Measurements from ENCODE around the gene KRT81. TPM values are rescaled to one million over a fixed set of nuclear protein-coding genes. Genes with fewer than 3 reads are reported as not detected.

KRT81 gene
- total RNA-seq, 1 experiment from 2014 or later, result 2.5 TPM

GRCh38 chr12:52246720-52247621, 44.4 kb downstream of the KRT81 start:
- no peak overlapping the region for H2AFZ ChIP-seq
- H3K4me3 ChIP-seq, result no peak overlapping the region
- H3K79me2 ChIP-seq (ENCODE audit: low read depth), result peaks cover 8% of the 10 kb centered on the region
- TSS peak; percentile 1 for BruUV-seq (replicated peaks)
- TF ChIP-seq CTCF (conservative IDR thresholded peaks at IDR 0.05) (no peak), EZH2 (IDR thresholded peaks at IDR 0.05; ENCODE audit: low read depth) (no peak)
- H3F3A ChIP-seq (ENCODE audit: insufficient read depth, low read depth), result peaks cover 99% of the 10 kb centered on the region
- H3K27me3 ChIP-seq (ENCODE audit: insufficient read depth, low read depth), result no peaks in the 10 kb centered on the region
- peak overlapping the region; percentile 59 for H3K4me2 ChIP-seq
- H3K36me3 ChIP-seq (ENCODE audit: low read depth), result peaks cover 64% of the 10 kb centered on the region
- H3K4me1 ChIP-seq (replicated peaks; ENCODE audit: insufficient read depth), result peaks cover 76% of the 10 kb centered on the region
- H3K9me3 ChIP-seq (ENCODE audit: insufficient read depth, low read depth), result no peaks in the 10 kb centered on the region
- peaks cover 50% of the 10 kb centered on the region for H4K20me1 ChIP-seq (ENCODE audit: insufficient read depth)
- ChIA-PET POLR2A (ENCODE audit: unreplicated experiment) (interaction anchor here (0.5 to 0.7 kb wide), 4 partner anchors 91 to 658 kb away, joined by 4 to 7 read pairs (median 5); partner anchors contain the start of gene KRT8), CTCF (interaction anchor here (0.5 to 1.3 kb wide), 3 partner anchors 32 to 86 kb away, joined by 3 to 4 read pairs (median 3); no protein-coding TSS in a partner anchor)
- peak overlapping the region; percentile 90 for H3K27ac ChIP-seq
- intact Hi-C loops (cut with micrococcal nuclease; ENCODE audit: unreplicated experiment), result no loop called here
- H3K9me2 ChIP-seq (ENCODE audit: insufficient read depth), result no peaks in the 10 kb centered on the region
- peak; percentile 77 to 83 for DNase-seq

GRCh38 chr12:52245962-52246569, 45.3 kb downstream of the KRT81 start:
- Histone ChIP-seq H3K4me3 (no peak overlapping the region), H2AFZ (no peak overlapping the region), H3K27ac (peak overlapping the region; percentile 90), H3K4me2 (peak overlapping the region; percentile 59), H3K36me3 (ENCODE audit: low read depth) (peaks cover 71% of the 10 kb centered on the region), H3K4me1 (replicated peaks; ENCODE audit: insufficient read depth) (peaks cover 81% of the 10 kb centered on the region), H3K9me2 (ENCODE audit: insufficient read depth) (no peaks in the 10 kb centered on the region), H3K9me3 (ENCODE audit: insufficient read depth, low read depth) (no peaks in the 10 kb centered on the region), H4K20me1 (ENCODE audit: insufficient read depth) (peaks cover 55% of the 10 kb centered on the region), H3K79me2 (ENCODE audit: low read depth) (peaks cover 15% of the 10 kb centered on the region), H3F3A (ENCODE audit: insufficient read depth, low read depth) (peaks cover 99% of the 10 kb centered on the region), H3K27me3 (ENCODE audit: insufficient read depth, low read depth) (no peaks in the 10 kb centered on the region)
- ChIA-PET POLR2A (ENCODE audit: unreplicated experiment) (interaction anchor here (0.6 to 3.3 kb wide), 2 partner anchors 34 to 659 kb away, joined by 4 to 34 read pairs; partner anchors contain the start of gene KRT8), CTCF (interaction anchor here (0.5 to 1.3 kb wide), 4 partner anchors 33 to 87 kb away, joined by 3 to 5 read pairs (median 4); no protein-coding TSS in a partner anchor)
- TF ChIP-seq CTCF (conservative IDR thresholded peaks at IDR 0.05) (no peak), EZH2 (IDR thresholded peaks at IDR 0.05; ENCODE audit: low read depth) (no peak)
- no peak for DNase-seq
- no TSS peak for BruUV-seq (replicated peaks)
- intact Hi-C loops (cut with micrococcal nuclease; ENCODE audit: unreplicated experiment), result loop anchor here (2.0 kb wide), 3 partner anchors 33 to 81 kb away; no protein-coding TSS in a partner anchor

- ChIA-PET POLR2A (ENCODE audit: unreplicated experiment) (interaction anchor here (0.6 to 3.3 kb wide), 5 partner anchors 34 to 724 kb away, joined by 3 to 34 read pairs (median 4); no protein-coding TSS in a partner anchor), CTCF (interaction anchor here (0.7 to 2.6 kb wide), 3 partner anchors 34 to 82 kb away, joined by 3 to 23 read pairs (median 5); no protein-coding TSS in a partner anchor)
- no peaks in the 10 kb centered on the region for H3K27me3 ChIP-seq (ENCODE audit: insufficient read depth, low read depth)
- H3K9me2 ChIP-seq (ENCODE audit: insufficient read depth), result no peaks in the 10 kb centered on the region
- H3K27ac ChIP-seq, result peak overlapping the region; percentile 90
- peaks cover 17% of the 10 kb centered on the region for H3K79me2 ChIP-seq (ENCODE audit: low read depth)
- TF ChIP-seq CTCF (conservative IDR thresholded peaks at IDR 0.05) (no peak), EZH2 (IDR thresholded peaks at IDR 0.05; ENCODE audit: low read depth) (no peak)
- H3K9me3 ChIP-seq (ENCODE audit: insufficient read depth, low read depth), result no peaks in the 10 kb centered on the region
- no peak overlapping the region for H3K4me3 ChIP-seq
- no peak overlapping the region for H2AFZ ChIP-seq
- peak in 1 of 2 experiments; percentile 55 for DNase-seq
- H3F3A ChIP-seq (ENCODE audit: insufficient read depth, low read depth), result peaks cover 97% of the 10 kb centered on the region
- intact Hi-C loops (cut with micrococcal nuclease; ENCODE audit: unreplicated experiment), result loop anchor here (2.0 kb wide), 3 partner anchors 33 to 81 kb away; no protein-coding TSS in a partner anchor
- no TSS peak for BruUV-seq (replicated peaks)
- H4K20me1 ChIP-seq (ENCODE audit: insufficient read depth), result peaks cover 58% of the 10 kb centered on the region
- peaks cover 71% of the 10 kb centered on the region for H3K36me3 ChIP-seq (ENCODE audit: low read depth)
- H3K4me1 ChIP-seq (replicated peaks; ENCODE audit: insufficient read depth), result peaks cover 88% of the 10 kb centered on the region
- H3K4me2 ChIP-seq, result peak overlapping the region; percentile 59
Observed at GRCh38 chr12:52245259-52245961, 45.9 kb downstream of the KRT81 start.

Measured in PC-9 (cell line).